SKM-1 (cell line): ENCODE measurements around the gene RAP1GAP2.
"Not testable (repeated sequence)": the region's sequence is repeated elsewhere in the genome, so short reads cannot be mapped to it uniquely, and the experiment has no call there.

ENCODE experiments used
- DNase-seq: peaks from one replicate; lab custom pipeline; 2025; ENCODE audit not compliant: unreplicated experiment; lab: John Stamatoyannopoulos, UW

RAP1GAP2 gene

GRCh38 chr17:2964028-2964356, 167.8 kb downstream of the RAP1GAP2 start:
- DNase-seq, result no peak

DNA sequence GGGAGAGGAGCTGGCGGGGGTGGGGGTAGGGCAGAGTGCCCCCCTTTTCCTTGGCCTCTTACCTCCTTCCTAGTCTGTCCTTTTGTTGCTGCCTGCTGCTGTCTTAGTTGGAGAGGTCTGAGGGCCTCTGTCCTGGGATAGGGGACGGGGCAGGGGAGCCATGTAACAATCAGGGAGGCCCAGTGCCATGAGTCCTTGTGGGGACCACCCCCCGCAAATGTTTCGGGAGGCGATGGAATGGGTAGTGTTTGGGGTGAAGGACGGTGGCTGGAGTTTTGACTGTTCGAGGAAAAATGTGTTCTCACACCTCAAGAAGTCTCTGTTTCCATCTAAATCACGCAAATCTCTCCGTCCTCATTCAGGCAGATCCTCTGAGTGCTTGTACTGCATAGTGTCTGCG, 168.1 kb downstream of the RAP1GAP2 start:
- DNase-seq, result no peak

DNA sequence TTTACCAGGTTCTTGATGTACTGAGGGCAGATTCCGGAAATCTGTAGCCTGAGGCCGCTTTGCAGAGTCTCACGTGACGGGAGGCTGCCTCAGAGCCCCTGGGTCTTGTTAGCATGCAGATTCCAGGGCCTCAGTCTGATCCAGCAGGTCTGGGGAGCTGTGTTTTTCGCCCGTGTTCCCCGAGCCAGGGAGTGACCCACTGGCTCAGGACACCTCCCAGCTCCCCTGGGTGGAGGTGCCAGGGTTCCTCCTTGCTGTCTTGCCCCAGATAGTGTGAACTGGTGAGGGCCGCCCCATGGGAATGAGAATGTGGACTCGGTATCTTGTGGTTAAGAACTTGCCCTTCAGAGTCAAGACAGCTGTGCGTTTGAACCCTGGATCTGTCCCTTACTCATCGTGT, 168.6 kb downstream of the RAP1GAP2 start:
- no peak for DNase-seq

- no peak for DNase-seq
Measured at GRCh38 chr17:2965621-2966595, 169.7 kb downstream of the RAP1GAP2 start.

DNA sequence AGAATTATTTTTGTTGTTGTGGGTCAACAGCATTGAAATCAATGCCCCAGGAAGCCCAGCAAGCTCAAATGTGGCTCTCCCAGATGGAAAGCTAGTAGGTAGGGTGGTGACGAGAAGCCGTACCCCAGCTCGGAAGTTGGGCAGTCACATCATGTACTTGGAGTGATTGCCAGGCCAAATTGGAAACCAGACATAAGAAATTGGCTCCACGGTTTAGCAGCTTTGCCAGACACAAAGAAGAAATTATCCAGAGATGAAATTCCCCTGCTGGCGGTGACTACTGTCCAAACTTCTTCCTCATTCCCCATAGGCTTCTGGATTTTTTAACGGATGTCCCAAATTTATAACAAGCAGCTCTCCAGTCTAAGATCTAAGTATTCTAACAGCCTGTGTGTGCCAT, 171.3 kb downstream of the RAP1GAP2 start:
- DNase-seq, result no peak

GRCh38 chr17:2971851-2972250, 175.6 kb downstream of the RAP1GAP2 start:
- no peak for DNase-seq

- no peak for DNase-seq
Measured at GRCh38 chr17:2972749-2973148, 176.5 kb downstream of the RAP1GAP2 start.

DNA sequence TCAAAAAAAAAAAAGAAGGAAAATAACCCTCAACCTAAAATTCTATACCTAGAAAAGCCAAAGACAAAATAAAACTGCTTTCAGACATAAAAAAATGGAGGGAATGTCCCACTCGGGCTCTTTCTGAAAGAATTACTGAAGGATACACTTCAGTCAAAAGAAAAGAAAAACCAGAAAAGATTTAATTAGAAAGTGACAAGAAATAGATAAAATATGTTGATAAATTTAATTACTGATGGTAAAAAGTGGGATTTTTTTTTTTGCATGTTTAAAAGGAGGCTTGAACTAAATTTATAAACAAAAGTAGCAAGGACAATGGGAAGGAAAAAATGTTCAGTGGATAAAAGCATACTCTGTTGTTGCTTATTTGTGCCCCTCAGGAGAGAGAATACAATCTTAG, 178.1 kb downstream of the RAP1GAP2 start:
- no peak for DNase-seq

- DNase-seq, result no peak
Measured at GRCh38 chr17:2975469-2975958, 179.3 kb downstream of the RAP1GAP2 start.

DNA sequence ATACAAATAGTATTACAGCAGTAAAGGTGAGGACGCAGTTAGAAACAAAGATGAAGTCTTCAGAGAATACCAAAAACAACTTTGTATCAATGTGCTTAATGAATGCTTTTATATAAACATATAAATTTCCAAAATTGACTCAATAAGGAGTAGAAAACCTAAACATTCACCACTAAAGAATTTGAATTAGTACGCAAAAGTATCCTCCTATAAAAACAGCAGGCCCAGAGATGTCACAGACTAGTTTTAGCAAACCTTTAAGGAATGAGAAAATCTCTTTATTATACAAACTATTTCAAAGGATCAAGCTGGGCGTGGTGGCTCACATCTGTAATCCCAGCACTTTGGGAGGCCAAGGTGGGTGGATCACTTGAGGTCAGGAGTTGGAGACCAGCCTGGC, 180.9 kb downstream of the RAP1GAP2 start:
- no peak for DNase-seq

DNA sequence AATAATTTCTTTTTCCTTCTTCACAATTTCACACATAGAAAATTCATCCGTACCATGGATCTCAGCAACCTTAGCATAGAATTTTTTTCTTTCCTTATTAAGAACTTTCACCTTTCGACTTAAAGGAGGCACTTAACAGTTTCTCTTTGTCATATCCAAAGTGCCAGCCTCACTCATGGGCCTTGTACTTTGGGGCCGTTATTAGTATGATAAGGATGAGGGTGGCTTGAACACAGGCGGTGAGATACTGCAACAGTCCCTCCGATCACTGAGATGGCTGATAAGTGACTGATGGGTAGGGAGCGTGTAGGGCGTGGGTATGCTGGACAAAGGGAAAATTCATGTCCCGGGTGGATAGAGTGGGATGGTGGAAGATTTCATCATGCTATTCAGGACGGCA, 181.9 kb downstream of the RAP1GAP2 start:
- no peak for DNase-seq

DNA sequence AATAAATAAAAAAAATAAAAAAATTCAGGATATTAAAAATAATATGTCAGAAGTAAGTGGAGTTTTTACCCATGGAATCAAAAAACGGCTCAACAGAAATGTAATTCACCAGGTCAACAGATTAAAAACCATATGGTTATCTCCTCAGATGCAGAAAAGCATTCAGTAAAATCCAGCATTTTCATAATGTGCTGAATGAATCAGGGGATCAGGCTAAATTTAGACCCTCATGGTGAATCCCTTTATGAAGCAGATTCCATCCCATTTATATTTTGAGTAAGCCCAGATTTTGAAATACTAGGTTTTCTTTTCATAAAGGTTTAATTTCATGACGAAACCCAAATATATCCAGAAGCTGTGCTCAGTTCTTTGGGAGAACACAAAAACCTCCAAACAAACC, 182.8 kb downstream of the RAP1GAP2 start:
- no peak for DNase-seq

DNA sequence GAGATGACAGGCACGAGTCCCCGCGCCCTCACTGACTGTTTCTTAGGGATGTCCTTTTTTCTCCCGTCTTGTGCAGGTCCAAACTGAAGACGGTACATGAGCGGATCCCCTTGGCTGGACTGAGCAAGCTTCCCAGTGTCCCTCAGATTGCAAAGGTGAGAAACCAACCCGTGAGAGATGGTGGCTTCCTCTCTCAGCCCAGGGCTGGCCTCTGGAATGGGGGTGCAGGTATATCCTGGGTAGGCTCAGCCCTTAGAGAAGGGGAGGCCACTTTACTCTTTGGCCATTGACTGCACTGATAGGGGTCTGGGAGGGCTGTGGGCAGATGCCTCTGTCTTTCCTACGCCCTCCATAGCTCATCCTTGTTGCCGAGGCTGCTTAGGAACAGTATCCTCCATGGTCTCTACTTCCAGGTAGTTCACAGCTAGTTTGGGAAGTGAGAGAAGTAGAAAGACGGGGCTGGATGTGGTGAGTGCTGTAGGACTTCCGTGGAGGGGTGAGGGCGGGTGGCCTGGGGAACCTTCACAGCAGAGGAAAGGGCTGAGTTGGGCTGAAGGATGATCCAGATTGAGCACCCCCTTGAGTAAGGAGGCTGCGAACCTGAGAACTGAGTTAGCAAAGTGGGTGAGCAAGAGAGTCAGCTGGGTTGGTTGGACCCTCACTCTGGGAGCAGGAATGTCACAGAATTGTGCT, 184.1 kb downstream of the RAP1GAP2 start:
- DNase-seq, result no peak

DNA sequence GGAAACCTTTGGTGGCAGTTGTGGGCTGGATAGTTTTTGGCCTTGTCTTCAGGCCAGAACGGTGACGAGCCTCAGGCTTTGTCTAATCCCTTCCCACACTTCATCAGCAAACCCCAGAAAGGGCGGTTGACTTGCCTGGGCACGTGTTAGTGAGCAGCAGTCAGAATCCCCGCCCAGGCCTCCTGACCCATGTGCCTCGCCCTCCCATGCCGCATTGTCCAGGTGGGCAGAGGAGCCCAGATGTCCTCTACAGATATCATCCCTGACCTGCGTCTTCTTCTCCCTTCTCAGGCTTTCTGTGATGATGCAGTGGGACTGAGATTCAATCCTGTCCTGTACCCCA, 184.6 kb downstream of the RAP1GAP2 start:
- no peak for DNase-seq

- no peak for DNase-seq
Measured at GRCh38 chr17:2981325-2981724, 185.1 kb downstream of the RAP1GAP2 start.

DNA sequence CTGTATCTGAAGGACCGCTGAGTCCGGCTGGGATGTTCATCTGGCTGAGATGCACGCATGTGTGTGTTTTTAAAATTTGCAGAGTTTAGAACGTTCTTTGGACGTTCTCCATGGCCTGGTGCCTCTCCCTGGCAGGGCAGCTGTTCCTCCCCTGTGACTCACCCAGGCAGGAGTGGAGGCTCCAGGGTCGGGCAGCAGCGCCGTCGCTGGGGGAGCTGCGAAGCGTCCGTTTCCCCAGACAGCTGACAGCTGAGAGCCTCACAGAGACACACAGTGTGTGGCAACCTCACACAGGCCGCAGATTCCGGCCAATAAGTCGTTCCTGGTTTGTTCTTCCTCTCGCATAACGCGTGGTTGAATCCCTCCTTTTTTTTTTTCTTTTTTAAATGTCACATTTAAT, 186.6 kb downstream of the RAP1GAP2 start:
- DNase-seq, result no peak

DNA sequence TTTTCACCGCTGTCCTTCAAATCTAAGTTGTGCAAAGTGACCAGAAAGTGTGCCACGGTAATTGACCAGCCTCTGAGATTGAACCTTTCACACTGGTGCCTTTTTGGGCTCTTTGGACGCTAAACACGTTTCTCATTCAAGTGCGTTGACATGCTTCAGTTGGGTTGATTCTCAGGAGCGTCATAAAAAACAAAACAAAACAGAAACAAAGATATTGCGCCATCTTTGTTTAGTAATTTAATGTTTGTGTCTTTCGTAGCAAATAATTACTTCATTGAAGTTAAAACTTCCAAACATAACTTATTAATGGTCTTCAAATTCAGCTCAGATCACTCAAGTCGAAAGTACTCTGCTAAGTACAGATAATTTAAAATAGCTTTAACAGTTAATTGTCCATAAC, 187.0 kb downstream of the RAP1GAP2 start:
- no peak for DNase-seq

- no peak for DNase-seq
Measured at GRCh38 chr17:2985318-2985717, 189.1 kb downstream of the RAP1GAP2 start.

DNA sequence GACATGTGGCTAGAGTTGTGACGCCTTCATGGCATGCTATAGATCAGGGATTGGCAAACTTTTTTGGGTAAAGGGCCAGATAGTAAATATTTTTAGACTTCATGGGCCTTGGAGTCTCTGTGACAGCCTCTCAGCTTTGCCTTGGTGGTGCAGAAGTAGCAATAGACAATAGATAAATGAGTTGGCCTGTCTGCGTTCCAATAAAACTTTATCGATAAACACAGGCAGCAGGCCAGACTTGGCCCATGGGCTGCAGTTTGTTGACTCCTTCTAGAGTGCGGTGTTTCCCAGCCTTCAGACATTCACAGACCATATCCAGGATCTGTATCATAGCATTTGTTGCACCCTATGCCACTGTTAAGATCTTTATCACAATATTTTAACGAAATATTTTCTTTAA, 190.7 kb downstream of the RAP1GAP2 start:
- DNase-seq, result no peak

DNA sequence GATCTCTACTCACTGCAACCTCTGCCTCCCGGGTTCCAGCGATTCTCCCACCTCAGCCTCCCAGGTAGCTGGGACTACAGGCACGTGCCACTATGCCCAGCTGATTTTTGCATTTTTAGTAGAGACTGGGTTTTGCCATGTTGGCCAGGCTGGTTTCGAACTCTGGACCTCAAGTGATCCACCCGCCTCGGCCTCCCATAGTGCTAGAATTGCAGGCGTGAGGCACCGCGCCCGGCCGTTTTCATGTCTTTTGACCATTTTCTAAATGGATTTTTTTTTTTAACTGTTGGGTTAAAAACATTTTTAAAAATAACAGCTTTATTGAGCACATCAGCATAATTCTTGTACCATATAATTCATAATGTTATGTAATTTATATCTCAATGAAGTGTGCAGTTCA, 193.2 kb downstream of the RAP1GAP2 start:
- not testable (repeated sequence) for DNase-seq

DNA sequence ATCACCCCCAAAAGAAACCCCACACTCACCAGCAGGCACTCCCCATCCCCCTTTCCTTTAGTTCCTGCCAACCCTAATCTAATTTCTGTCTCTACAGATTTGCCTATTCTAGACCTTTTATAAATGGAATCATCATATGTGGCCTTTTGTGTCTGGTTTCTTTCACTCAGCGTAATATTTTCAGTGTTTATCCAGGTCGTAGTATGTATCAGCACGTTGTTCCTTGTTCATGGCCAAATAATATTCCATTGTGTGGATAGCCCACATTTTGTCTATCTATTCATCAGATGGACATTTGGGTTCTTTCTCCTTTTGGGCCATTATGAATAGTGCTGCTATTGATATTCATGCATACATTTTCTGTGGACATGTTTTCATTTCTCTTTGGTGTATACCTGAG, 193.6 kb downstream of the RAP1GAP2 start:
- no peak for DNase-seq

GRCh38 chr17:2990396-2990795, 194.2 kb downstream of the RAP1GAP2 start:
- DNase-seq, result no peak
